Amygdala (tissue), 56 donors: ENCODE results near the gene STX16.
A peak's percentile ranks its signal among the peaks of the same experiment; 100 is the strongest.

Experiments
- DNase-seq, 56 donors: peaks; one replicate each; lab custom pipeline; 2025; lab: John Stamatoyannopoulos, UW

Gene STX16

GRCh38 chr20:58705208-58705926 lies 54.3 kb downstream of the STX16 start:
- DNase-seq, result peak in 14 of 56 donors; percentile 21 to 54 (median 38)

GRCh38 chr20:58706150-58706892 lies 55.2 kb downstream of the STX16 start:
- DNase-seq, result no peak

DNA sequence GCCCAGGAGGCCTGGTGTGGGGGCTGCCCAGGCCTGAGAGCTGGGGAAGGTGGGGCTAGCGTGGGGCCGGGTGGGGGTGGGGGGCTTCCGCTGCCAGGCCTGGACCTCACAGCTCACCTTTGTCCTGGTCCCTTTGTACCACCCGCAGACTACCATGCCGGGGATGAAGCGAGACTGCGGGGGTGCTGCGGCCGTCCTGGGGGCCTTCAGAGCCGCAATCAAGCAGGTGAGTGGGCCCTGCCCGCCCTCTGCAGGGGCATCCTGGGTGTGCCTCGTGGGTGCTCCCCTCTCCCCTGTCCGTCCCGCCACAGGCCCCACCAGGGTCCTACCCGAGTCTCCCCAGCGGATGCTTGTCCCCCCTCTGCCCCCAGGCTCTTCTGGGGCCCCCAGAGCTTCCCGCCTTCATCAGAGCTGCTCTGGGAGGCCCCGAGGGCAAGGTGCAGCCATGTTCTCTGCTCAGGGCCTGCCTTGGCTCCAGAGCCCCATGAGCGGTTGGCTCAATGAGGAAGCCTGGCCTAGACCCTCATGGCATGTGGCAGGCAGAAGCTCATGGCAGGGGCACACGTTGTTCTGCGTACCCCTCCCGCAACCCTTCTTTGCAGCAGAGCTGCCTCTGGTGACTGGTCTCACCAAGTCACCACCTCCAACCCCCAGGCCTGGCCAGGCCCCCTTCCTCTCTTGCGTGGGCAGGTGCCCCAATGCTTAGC lies 56.0 kb downstream of the STX16 start:
- no peak for DNase-seq

DNA sequence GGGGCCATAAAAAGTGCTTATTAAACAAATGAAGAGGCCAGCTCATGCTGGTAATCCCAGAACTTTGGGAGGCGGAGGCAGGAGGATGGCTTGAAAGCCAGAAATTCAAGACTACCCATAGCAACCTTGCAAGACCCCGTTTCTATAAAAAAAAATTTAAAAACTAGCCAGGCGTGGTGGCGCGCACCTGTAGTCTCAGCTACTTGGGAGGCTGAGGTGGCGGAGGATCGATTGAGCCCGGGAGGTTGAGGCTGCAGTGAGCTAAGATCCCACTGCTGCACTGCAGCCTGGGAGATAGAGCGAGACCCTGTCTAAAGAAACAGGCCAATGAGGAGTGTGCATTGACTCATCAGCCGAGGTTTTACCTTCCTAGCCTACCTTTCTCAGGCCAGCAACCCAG lies 56.7 kb downstream of the STX16 start:
- no peak for DNase-seq

DNA sequence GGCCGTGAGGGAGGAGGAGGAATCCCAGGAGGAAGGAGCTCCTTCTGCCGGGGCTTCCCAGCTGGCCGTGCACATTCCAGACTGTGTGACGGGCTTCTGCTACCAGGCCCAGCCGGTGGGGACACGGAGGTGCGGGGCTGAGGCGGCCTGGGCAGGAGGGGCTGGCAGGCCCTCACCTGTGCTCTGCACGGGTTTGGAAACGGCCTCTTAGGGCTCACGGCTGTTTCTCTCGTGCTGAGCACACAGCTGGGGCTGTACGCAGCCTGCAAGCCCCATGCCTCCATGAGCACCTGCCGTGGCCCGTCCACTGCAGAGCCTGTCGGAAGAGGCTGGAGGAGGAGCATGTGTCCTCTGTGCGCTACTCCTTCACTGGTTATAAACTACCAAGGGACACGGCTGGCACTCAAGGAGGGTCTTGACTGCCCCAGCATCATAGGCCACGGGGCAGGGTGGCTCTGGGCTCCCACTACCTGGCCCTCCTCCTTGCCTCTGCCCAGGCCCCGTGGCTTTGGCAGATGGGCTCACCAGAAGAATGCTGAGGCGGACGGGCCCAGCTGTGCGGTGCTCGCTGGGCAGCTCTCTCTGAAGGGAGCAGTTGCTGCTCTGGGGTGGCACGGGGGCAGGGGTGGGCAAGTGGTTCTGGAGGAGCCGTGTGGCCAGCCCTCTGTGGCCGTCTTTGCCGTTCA lies 57.3 kb downstream of the STX16 start:
- DNase-seq, result no peak

DNA sequence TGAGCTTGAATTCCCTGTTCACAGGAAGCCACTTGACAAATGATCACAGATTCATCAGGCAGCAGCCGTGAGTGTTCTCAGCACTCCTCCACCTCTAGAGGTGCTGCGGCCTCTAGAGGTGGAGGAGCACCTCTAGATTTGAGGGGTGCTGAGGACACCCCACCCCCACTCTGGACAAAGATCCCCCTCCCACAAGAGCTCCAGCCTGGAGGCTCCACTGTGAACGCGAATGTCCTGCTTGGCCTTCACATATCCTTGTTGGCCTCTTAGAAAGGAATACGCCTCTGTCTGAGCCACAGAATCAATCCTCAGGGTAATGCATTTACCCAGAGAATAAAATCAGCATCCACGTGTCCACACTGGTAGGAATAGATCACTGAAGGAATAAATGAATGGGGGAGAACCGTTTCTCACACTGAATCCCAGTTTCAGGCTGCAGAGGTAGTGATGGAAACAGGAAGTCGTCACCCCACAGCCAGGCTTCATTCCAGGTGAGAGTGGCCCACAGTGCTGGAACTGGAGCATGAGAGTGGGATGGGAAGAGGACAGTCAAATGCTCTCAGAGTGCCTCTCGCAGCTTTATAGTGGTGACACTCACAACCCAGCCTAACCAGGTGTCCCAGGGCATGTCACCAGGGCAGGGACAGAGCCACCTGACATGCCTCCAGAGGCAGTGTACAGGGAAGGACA lies 58.1 kb downstream of the STX16 start:
- DNase-seq, result no peak

DNA sequence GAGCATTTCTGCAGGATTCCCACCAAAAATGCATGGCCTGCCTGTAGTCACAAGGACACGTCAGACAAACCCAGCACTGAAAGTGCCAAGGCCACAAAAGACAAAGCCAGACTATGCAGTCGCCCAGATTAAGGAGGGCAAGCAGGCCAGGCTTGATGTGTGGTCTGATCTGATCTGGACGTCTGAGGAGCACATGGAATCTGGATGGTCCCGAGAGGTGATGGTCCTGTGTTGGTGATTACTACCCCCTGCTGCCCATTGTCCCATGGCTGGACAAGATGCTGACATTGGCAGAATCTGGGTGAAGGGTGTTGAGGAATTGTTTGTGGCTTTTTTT lies 58.6 kb downstream of the STX16 start:
- no peak for DNase-seq

DNA sequence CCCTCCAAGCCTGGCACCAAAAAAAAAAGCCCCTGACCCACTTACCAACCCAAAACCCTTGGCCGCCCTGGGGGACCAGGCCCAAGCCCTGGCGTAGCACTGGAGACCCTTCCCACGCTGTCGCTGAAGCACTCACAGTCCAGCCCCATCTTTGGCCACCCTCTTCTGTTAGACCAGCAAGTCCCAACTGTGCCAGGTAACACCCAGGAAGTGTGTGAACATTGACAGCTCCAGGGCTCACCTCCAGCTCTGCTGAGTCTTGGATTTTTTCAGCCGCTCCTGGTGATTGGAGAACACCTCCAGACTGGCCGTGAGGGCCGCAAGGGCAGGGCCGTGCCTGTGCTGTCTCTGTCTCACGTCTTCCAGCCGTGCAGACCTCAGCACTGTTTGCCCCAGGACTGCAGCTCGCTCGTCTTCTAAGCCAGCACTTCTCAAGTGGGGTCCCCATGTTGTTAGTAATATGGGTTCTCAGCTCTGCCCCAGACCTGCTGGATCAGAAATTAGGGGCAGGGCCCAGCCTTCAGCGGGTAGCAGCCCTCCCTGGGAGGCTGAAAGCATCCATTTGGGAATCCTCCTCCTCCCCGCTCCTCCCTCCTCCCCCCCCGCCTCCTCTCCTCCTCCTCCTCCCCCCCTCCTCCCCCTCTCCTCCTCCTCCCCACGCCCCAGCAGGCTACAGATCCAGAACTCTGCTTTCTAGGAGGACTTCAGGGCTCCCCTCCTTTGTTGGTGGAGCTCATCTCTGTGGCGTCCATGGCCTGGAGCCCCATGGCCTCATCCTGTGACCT lies 59.6 kb downstream of the STX16 start:
- DNase-seq, result no peak

DNA sequence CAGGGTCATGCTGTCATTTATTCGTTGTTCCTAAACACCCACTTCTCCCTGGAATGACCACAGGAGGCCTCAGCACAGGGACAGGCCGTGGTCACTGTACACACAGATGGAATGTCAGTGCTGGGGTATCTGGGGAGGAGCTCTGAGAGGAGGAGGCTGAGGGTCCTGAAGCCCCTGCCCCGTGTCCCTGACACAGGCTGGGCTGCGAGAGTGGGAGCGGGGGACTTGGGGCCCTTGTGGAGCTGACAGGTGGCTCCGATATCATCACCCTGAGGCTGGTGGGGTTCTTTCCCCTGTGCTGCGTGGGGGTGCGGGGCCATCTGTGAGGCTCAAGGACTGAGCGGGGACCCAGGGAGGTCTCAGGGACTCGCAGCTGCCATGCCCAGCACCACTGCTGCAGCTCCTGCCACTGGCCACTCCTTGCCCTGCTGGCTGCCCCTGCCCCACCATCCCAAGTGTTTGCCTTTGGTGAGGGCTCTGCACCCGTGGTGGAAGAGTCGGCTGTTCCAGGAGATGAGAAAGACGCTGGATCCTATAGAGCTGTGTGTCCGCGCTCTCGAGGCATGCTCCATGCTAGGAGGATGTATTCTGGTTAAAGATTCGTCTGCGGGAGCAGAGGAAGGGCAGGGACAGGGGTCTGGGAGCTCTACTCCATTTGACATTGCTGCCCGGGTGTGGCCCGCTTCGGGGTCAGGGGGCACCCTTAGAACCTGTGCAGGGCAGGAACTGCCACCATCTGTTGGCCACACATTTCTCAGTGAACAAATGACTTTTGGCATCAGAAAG lies 60.4 kb downstream of the STX16 start:
- DNase-seq, result no peak

- no peak for DNase-seq
Measured at GRCh38 chr20:58712151-58712791, 61.2 kb downstream of the STX16 start.

- DNase-seq, result no peak
Measured at GRCh38 chr20:58712806-58713731, 62.0 kb downstream of the STX16 start.

- DNase-seq, result no peak
Measured at GRCh38 chr20:58713801-58714339, 62.8 kb downstream of the STX16 start.

DNA sequence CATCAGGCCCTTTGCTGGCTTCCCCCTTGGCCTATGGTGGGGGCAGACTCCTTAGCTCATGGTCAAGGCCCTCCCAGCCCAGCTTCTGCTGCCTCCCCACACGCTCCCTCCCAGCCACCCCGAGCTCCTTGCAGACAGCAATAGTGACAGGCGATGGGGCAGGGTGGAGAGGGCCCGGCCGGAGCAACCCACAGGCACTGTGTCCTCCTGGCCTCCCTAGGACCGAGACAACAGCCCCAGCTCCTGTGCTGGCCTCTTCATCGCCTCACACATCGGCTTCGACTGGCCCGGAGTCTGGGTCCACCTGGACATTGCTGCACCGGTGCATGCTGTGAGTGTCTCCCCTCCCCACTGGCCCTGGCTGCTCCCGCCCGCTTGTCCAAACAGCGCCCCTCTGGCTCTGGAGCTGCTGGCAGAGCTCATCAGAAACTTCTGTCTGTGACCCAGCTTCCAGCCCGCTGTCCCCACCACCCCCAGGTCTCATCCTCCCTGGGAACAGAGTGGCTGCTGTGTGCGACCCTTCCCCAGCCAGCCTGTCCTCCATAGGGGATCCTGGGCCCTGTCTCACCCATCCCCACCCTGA lies 63.3 kb downstream of the STX16 start:
- no peak for DNase-seq

GRCh38 chr20:58714923-58715351 lies 63.9 kb downstream of the STX16 start:
- no peak for DNase-seq

- no peak for DNase-seq
Measured at GRCh38 chr20:58715391-58715800, 64.3 kb downstream of the STX16 start.

- no peak for DNase-seq
Measured at GRCh38 chr20:58715801-58716475, 64.9 kb downstream of the STX16 start.
